ENCODE measurements around the gene INTS7.

- TF ChIP-seq CTCF (IDR thresholded peaks at IDR 0.05) (no peak), POLR2A (IDR thresholded peaks at IDR 0.05) (no peak), POLR2AphosphoS5 (IDR thresholded peaks at IDR 0.05) (no peak), EP300 (IDR thresholded peaks at IDR 0.05) (no peak)
These were observed 126.0 kb downstream of the INTS7 start for GRCh38 chr1:211909395-211909794.

Measured in sigmoid colon (tissue), 4 donors.